Tibial nerve (tissue), 4 donors: ENCODE results near the gene RETREG2.

ENCODE experiments used
- CTCF ChIP-seq, 5 experiments: fragments of 200-600 bp in 3 of 5; fragments of 450-650 bp in 2 of 5; sonication (generic) in 3 of 5; IDR thresholded peaks; one replicate each; pipeline ENCODE4 v1.5.1; 2016 to 2019; ENCODE audit warnings: antibody characterized with exemption in 5 of 5, mild to moderate bottlenecking in 3 of 5, moderate library complexity in 2 of 5
- EP300 ChIP-seq, 2 donors: sonication (generic); formaldehyde crosslinking; IDR thresholded peaks; one replicate each; pipeline ENCODE4 v1.6.1; 2017; ENCODE audit warnings: antibody characterized with exemption in 2 of 2, mild to moderate bottlenecking in 1 of 2
- POLR2A ChIP-seq, 2 donors: fragments of 450-650 bp; IDR thresholded peaks; one replicate each; pipeline ENCODE4 v1.6.1; 2017; ENCODE audit warnings: antibody characterized with exemption in 2 of 2, mild to moderate bottlenecking in 2 of 2, moderate library complexity in 2 of 2

- no peak for TF ChIP-seq CTCF (IDR thresholded peaks at IDR 0.05)
- no peak for TF ChIP-seq EP300 (IDR thresholded peaks at IDR 0.05)
- TF ChIP-seq POLR2A (IDR thresholded peaks at IDR 0.05): no peak
These were observed 50.8 kb downstream of the RETREG2 start for GRCh38 chr2:219228911-219229304.
